A673 (cell line): ENCODE results near the gene RC3H2. TPM values are rescaled to one million over a fixed set of nuclear protein-coding genes. Genes with fewer than 3 reads are reported as not detected.

Experiments used
- BruUV-seq: library from RNA; stranded (reverse); fragments of 400-500 nt; replicated peaks from 2 replicates; lab custom pipeline; 2021; lab: Mats Ljungman, UMichigan
- CTCF ChIA-PET: fragments of 300-600 bp; sonication (Branson Sonifier 250); formaldehyde crosslinking; loops from one replicate; lab custom pipeline; 2022; ENCODE audit warnings: antibody characterized with exemption; lab: Charles Lee
- POLR2A ChIA-PET: fragments of 300-600 bp; sonication (Branson Sonifier 250); formaldehyde crosslinking; loops from one replicate; lab custom pipeline; 2022; ENCODE audit warnings: antibody characterized with exemption; ENCODE audit not compliant: low non-redundant PET; lab: Charles Lee
- DNase-seq: peaks from one replicate; pipeline ENCODE4 v3.0.0-alpha.2; 2015; ENCODE audit warnings: low spot score
- H3K27ac ChIP-seq: fragments of 200-600 bp; sonication (generic); 2 replicates; pipeline ENCODE4 v1.5.1; 2016; ENCODE audit warnings: mixed run types, low read depth, mild to moderate bottlenecking, mixed read lengths, antibody characterized with exemption, low read length; ENCODE audit not compliant: poor library complexity, severe bottlenecking
- H3K27me3 ChIP-seq: fragments of 200-600 bp; sonication (generic); replicated peaks from 2 replicates; pipeline ENCODE4 v1.6.1; 2017; ENCODE audit warnings: mixed run types, low read depth, mild to moderate bottlenecking, mixed read lengths, antibody characterized with exemption, low read length; ENCODE audit not compliant: insufficient read depth, poor library complexity
- H3K36me3 ChIP-seq: fragments of 200-600 bp; sonication (generic); 2 replicates; pipeline ENCODE4 v1.6.1; 2016; ENCODE audit warnings: mixed run types, mild to moderate bottlenecking, mixed read lengths, antibody characterized with exemption, low read length; ENCODE audit not compliant: insufficient read depth, poor library complexity, severe bottlenecking
- H3K4me1 ChIP-seq: fragments of 200-600 bp; sonication (generic); 2 replicates; pipeline ENCODE4 v1.6.1; 2017; ENCODE audit warnings: mixed run types, mild to moderate bottlenecking, mixed read lengths, antibody characterized with exemption, low read length; ENCODE audit not compliant: insufficient read depth, poor library complexity, severe bottlenecking
- H3K4me3 ChIP-seq: fragments of 200-600 bp; sonication (generic); 2 replicates; pipeline ENCODE4 v1.5.1; 2016; ENCODE audit warnings: low read depth, mixed run types, mild to moderate bottlenecking, mixed read lengths, low read length; ENCODE audit not compliant: poor library complexity, severe bottlenecking
- H3K9me3 ChIP-seq: fragments of 200-600 bp; sonication (generic); 2 replicates; pipeline ENCODE4 v1.6.1; 2016; ENCODE audit warnings: mixed run types, low read depth, mild to moderate bottlenecking, mixed read lengths, antibody characterized with exemption, low read length; ENCODE audit not compliant: poor library complexity, severe bottlenecking
- EZH2 ChIP-seq: fragments of 200-600 bp; sonication (generic); IDR thresholded peaks from 2 replicates; pipeline ENCODE4 v1.6.1; 2017; ENCODE audit warnings: borderline replicate concordance, low read depth, mild to moderate bottlenecking, mixed read lengths, antibody characterized with exemption, low read length; ENCODE audit not compliant: poor library complexity, severe bottlenecking
- intact Hi-C: fragments of 100-400 bp; cut with micrococcal nuclease; formaldehyde crosslinking; loops from one replicate; pipeline ENCODE4 v1.10.0; 2022; ENCODE audit not compliant: unreplicated experiment
- total RNA-seq: library from RNA; stranded (reverse); gene quantifications from 2 replicates; pipeline ENCODE4 v1.2.3, GENCODE V29; 2021
- TF ChIP-seq, protein P1 (sequence below): fragments of 300-800, 200-600 bp; sonication (generic); conservative IDR thresholded peaks from 2 replicates; pipeline ENCODE4 v1.5.1; 2017; ENCODE audit warnings: low read depth, mild to moderate bottlenecking, antibody characterized with exemption, low read length, moderate library complexity, mixed read lengths

Gene RC3H2
- total RNA-seq, 1 experiment from 2014 or later = 71.1 TPM

GRCh38 chr9:122807271-122807900, 97.8 kb downstream of the RC3H2 start:
- ChIA-PET CTCF (no interaction called here), POLR2A (no interaction called here)
- no peak overlapping the region for H3K4me3 ChIP-seq
- H3K9me3 ChIP-seq = no peaks in the 10 kb centered on the region
- no peaks in the 10 kb centered on the region for H3K36me3 ChIP-seq
- no peak for DNase-seq
- TF ChIP-seq, protein P1, sequence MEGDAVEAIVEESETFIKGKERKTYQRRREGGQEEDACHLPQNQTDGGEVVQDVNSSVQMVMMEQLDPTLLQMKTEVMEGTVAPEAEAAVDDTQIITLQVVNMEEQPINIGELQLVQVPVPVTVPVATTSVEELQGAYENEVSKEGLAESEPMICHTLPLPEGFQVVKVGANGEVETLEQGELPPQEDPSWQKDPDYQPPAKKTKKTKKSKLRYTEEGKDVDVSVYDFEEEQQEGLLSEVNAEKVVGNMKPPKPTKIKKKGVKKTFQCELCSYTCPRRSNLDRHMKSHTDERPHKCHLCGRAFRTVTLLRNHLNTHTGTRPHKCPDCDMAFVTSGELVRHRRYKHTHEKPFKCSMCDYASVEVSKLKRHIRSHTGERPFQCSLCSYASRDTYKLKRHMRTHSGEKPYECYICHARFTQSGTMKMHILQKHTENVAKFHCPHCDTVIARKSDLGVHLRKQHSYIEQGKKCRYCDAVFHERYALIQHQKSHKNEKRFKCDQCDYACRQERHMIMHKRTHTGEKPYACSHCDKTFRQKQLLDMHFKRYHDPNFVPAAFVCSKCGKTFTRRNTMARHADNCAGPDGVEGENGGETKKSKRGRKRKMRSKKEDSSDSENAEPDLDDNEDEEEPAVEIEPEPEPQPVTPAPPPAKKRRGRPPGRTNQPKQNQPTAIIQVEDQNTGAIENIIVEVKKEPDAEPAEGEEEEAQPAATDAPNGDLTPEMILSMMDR = no peak
- TF ChIP-seq EZH2 = no peak
- no TSS peak for BruUV-seq
- no peak overlapping the region for H3K27ac ChIP-seq
- intact Hi-C loops = no loop called here
- no peaks in the 10 kb centered on the region for H3K4me1 ChIP-seq
- H3K27me3 ChIP-seq = no peaks in the 10 kb centered on the region

DNA sequence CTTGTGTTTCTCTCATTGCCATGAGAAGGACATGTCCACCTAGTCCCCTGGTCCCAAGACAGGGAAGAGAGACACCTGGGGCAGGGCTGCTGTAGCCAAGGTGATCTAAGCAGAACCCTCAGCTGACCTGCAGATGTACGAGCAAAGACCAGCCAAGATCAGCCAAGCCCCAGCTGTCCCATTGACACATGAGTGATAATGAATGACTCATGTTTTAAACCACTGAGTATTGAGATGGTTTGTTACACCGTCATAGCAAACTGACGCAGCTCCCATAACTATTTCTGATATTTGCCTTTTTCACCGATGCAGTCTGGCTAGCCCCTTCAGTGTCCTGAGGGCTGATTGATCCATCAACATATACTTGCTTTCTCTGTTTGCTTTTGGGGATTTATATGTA, 98.5 kb downstream of the RC3H2 start:
- ChIA-PET CTCF (no interaction called here), POLR2A (interaction anchor here (0.6 kb wide), 1 partner anchor 600 kb away, joined by 3 read pairs; no protein-coding TSS in a partner anchor)
- intact Hi-C loops = no loop called here

DNA sequence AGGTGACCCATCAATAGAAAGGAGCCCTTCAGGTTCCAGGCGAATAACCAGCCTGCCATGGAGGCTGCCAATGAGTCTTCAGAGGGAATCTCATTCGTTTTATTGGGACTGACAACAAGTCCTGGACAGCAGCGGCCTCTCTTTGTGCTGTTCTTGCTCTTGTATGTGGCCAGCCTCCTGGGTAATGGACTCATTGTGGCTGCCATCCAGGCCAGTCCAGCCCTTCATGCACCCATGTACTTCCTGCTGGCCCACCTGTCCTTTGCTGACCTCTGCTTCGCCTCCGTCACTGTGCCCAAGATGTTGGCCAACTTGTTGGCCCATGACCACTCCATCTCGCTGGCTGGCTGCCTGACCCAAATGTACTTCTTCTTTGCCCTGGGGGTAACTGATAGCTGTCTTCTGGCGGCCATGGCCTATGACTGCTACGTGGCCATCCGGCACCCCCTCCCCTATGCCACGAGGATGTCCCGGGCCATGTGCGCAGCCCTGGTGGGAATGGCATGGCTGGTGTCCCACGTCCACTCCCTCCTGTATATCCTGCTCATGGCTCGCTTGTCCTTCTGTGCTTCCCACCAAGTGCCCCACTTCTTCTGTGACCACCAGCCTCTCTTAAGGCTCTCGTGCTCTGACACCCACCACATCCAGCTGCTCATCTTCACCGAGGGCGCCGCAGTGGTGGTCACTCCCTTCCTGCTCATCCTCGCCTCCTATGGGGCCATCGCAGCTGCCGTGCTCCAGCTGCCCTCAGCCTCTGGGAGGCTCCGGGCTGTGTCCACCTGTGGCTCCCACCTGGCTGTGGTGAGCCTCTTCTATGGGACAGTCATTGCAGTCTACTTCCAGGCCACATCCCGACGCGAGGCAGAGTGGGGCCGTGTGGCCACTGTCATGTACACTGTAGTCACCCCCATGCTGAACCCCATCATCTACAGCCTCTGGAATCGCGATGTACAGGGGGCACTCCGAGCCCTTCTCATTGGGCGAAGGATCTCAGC, 104.8 kb downstream of the RC3H2 start, which contains the start of gene OR1K1:
Gene OR1K1 (plus strand): TSS at position 58 of the 995 bp plus-strand sequence. CDS start 0 bp downstream, at position 58.
- no TSS peak for BruUV-seq
- TF ChIP-seq EZH2 = no peak
- TF ChIP-seq, protein P1 = no peak
- Histone ChIP-seq H3K9me3 (no peaks in the 10 kb centered on the region), H3K4me1 (no peaks in the 10 kb centered on the region), H3K4me3 (no peak within 1 kb of the TSS), H3K27ac (no peak within 1 kb of the TSS), H3K27me3 (no peaks in the 10 kb centered on the region), H3K36me3 (no peaks in the 10 kb centered on the region)
- POLR2A ChIA-PET = no interaction called here
- DNase-seq = no peak
- intact Hi-C loops = no loop called here
- CTCF ChIA-PET = no interaction called here

More for the DNA sequence above, 98.5 kb downstream of the RC3H2 start:
- Histone ChIP-seq H3K36me3 (no peaks in the 10 kb centered on the region), H3K9me3 (no peaks in the 10 kb centered on the region), H3K4me3 (no peak overlapping the region), H3K4me1 (no peaks in the 10 kb centered on the region), H3K27ac (no peak overlapping the region), H3K27me3 (no peaks in the 10 kb centered on the region)
- BruUV-seq = no TSS peak
- no peak for TF ChIP-seq EZH2
- TF ChIP-seq, protein P1 = no peak
- DNase-seq = no peak
